ES-I3 (cell line): Measurements from ENCODE around the gene FRAT1.
A peak's percentile ranks its signal among the peaks of the same experiment; 100 is the strongest.
"Not testable (repeated sequence)": the region's sequence is repeated elsewhere in the genome, so short reads cannot be mapped to it uniquely, and the experiment has no call there.

Experiments
- H3K36me3 ChIP-seq: 2 replicates; pipeline ENCODE4 v1.6.1; 2013; ENCODE audit warnings: mild to moderate bottlenecking, low read length, control low read depth, moderate library complexity; ENCODE audit not compliant: insufficient read depth
- H3K4me1 ChIP-seq: 2 replicates; pipeline ENCODE4 v1.6.1; 2013; ENCODE audit warnings: mild to moderate bottlenecking, control low read depth, low read length; ENCODE audit not compliant: insufficient read depth
- H3K9ac ChIP-seq: 2 replicates; pipeline ENCODE4 v1.6.1; 2013; ENCODE audit warnings: low read depth, mild to moderate bottlenecking, low read length, moderate library complexity
- H3K9me3 ChIP-seq: 2 replicates; pipeline ENCODE4 v1.6.1; 2013; ENCODE audit warnings: mild to moderate bottlenecking, low read length, moderate library complexity; ENCODE audit not compliant: control insufficient read depth, insufficient read depth

Gene FRAT1

GRCh38 chr10:97318772-97319651 is at the start of gene FRAT1:
TSS of gene FRAT1 (plus strand) at chr10:97319271. CDS start at chr10:97319454, 183 bp downstream.
- Histone ChIP-seq H3K9me3 (no peaks in the 10 kb centered on the region), H3K36me3 (no peaks in the 10 kb centered on the region), H3K9ac (peak within 1 kb of the TSS; percentile 75), H3K4me1 (peaks cover 10% of the 10 kb centered on the region; the same call in 1 of the 2 replicates)

- Histone ChIP-seq H3K36me3 (no peaks in the 10 kb centered on the region), H3K4me1 (peaks cover 8% of the 10 kb centered on the region; the same call in 1 of the 2 replicates), H3K9ac (no peak overlapping the region), H3K9me3 (peaks cover 9% of the 10 kb centered on the region; the same call in 1 of the 2 replicates)
These were observed 48.4 kb upstream of the FRAT1 start for GRCh38 chr10:97270523-97271154.

GRCh38 chr10:97273700-97274099 is 45.4 kb upstream of the FRAT1 start:
- Histone ChIP-seq H3K4me1 (peaks cover 1% of the 10 kb centered on the region; the same call in 1 of the 2 replicates), H3K9ac (no peak overlapping the region), H3K36me3 (no peaks in the 10 kb centered on the region), H3K9me3 (peaks cover 9% of the 10 kb centered on the region; the same call in 1 of the 2 replicates)

- Histone ChIP-seq H3K9ac (no peak overlapping the region), H3K36me3 (no peaks in the 10 kb centered on the region), H3K9me3 (peaks cover 9% of the 10 kb centered on the region; the same call in 1 of the 2 replicates), H3K4me1 (peaks cover 4% of the 10 kb centered on the region; the same call in 1 of the 2 replicates)
These were observed 44.2 kb upstream of the FRAT1 start for GRCh38 chr10:97274828-97275227.

GRCh38 chr10:97277551-97277950 is 41.5 kb upstream of the FRAT1 start:
- Histone ChIP-seq H3K9ac (no peak overlapping the region), H3K9me3 (no peaks in the 10 kb centered on the region), H3K4me1 (peaks cover 4% of the 10 kb centered on the region; the same call in 1 of the 2 replicates), H3K36me3 (no peaks in the 10 kb centered on the region)

GRCh38 chr10:97278491-97278989 is 40.5 kb upstream of the FRAT1 start:
- Histone ChIP-seq H3K9ac (no peak overlapping the region), H3K36me3 (no peaks in the 10 kb centered on the region), H3K9me3 (no peaks in the 10 kb centered on the region), H3K4me1 (peaks cover 4% of the 10 kb centered on the region; the same call in 1 of the 2 replicates)

GRCh38 chr10:97279121-97279815 is 39.8 kb upstream of the FRAT1 start:
- H3K9ac ChIP-seq, result no peak overlapping the region

GRCh38 chr10:97280783-97281182 is 38.3 kb upstream of the FRAT1 start:
- no peaks in the 10 kb centered on the region for H3K36me3 ChIP-seq
- peaks cover 4% of the 10 kb centered on the region; the same call in 1 of the 2 replicates for H3K4me1 ChIP-seq
- H3K9me3 ChIP-seq, result no peaks in the 10 kb centered on the region
- H3K9ac ChIP-seq, result no peak overlapping the region

More at GRCh38 chr10:97279121-97279815, 39.8 kb upstream of the FRAT1 start:
- Histone ChIP-seq H3K4me1 (peaks cover 4% of the 10 kb centered on the region; the same call in 1 of the 2 replicates), H3K36me3 (no peaks in the 10 kb centered on the region), H3K9me3 (no peaks in the 10 kb centered on the region)

GRCh38 chr10:97290076-97290475 is 29.0 kb upstream of the FRAT1 start:
- not testable (repeated sequence) for H3K4me1 ChIP-seq, H3K36me3 ChIP-seq

GRCh38 chr10:97290576-97291356 is 28.3 kb upstream of the FRAT1 start:
- not testable (repeated sequence) for H3K36me3 ChIP-seq, H3K9me3 ChIP-seq, H3K4me1 ChIP-seq
- H3K9ac ChIP-seq, result peak overlapping the region; percentile 61; the same call in 1 of the 2 replicates

More at GRCh38 chr10:97290076-97290475, 29.0 kb upstream of the FRAT1 start:
- not testable (repeated sequence) for H3K9me3 ChIP-seq, H3K9ac ChIP-seq

- Histone ChIP-seq H3K36me3 (no peaks in the 10 kb centered on the region), H3K9me3 (no peaks in the 10 kb centered on the region), H3K9ac (peak overlapping the region; percentile 61), H3K4me1 (0 out of 2 replicates have a peak, but pooled peaks cover 4% of the 10 kb centered on the region)
These were observed 27.5 kb upstream of the FRAT1 start for GRCh38 chr10:97291357-97292096.

- peak within 1 kb of the TSS; percentile 61 for H3K9ac ChIP-seq
These were observed 26.8 kb upstream of the FRAT1 start, which contains the start of gene ARHGAP19 for GRCh38 chr10:97292097-97292861. TSS of gene ARHGAP19 (minus strand) at chr10:97292637. CDS start at chr10:97292627, 10 bp downstream.

More at GRCh38 chr10:97292097-97292861, 26.8 kb upstream of the FRAT1 start, which contains the start of gene ARHGAP19:
- Histone ChIP-seq H3K36me3 (no peaks in the 10 kb centered on the region), H3K4me1 (0 out of 2 replicates have a peak, but pooled peaks cover 4% of the 10 kb centered on the region), H3K9me3 (no peaks in the 10 kb centered on the region)
